ENCODE data around the gene SLC25A20.

SLC25A20 gene

GRCh38 chr3:48837163-48837562, 61.5 kb downstream of the SLC25A20 start:
- Histone ChIP-seq H3K27ac (ENCODE audit: low read length) (no peak overlapping the region), H3K9ac (ENCODE audit: low read depth, low read length) (no peak overlapping the region)

DNA sequence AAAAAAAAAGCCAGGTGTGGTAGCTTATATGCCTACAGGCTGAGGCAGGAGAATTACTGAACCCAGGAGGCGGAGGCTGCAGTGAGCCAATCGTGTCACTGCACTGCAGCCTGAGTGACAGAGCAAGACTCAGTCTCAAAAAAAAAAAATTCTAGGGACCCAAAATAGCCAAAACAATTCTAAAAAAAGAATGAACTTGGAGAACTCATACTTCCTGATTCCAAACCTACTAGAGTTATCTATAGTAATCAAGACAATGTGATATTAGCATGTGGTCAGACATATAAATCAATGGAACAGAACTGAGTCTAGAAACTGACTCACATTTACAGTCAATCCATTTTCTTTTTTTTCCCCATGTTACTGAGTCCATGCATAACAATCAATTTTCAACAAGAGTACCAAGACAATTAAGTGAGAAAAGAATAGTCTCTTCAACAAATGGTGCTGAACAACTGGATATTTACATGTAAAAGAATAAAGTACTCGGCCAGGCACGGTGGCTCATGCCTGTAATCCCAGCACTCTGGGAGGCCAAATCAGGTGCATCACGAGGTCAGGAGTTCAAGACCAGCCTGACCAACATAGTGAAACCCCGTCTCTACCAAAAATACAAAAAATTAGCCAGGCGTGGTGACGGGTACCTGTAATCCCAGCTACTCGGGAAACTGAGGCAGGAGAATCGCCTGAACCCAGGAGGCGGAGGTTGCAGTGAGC, 62.9 kb downstream of the SLC25A20 start:
- Histone ChIP-seq H3K27me3 (ENCODE audit: insufficient read depth, low read length, poor library complexity) (no peaks in the 10 kb centered on the region), H2AFZ (ENCODE audit: low read depth, low read length) (no peak overlapping the region), H3K4me3 (ENCODE audit: low read depth in 1 of 2, low read length in 2 of 2) (no peak overlapping the region), H3K4me1 (ENCODE audit: insufficient read depth, low read length) (no peaks in the 10 kb centered on the region), H4K20me1 (ENCODE audit: insufficient read depth, low read length) (no peaks in the 10 kb centered on the region), H3K9ac (ENCODE audit: low read depth, low read length) (no peak overlapping the region), H3K27ac (ENCODE audit: low read length) (no peak overlapping the region), H3K9me3 (ENCODE audit: insufficient read depth, low read length, severe bottlenecking) (no peaks in the 10 kb centered on the region), H3K36me3 (ENCODE audit: insufficient read depth, low read length) (no peaks in the 10 kb centered on the region), H3K79me2 (ENCODE audit: insufficient read depth, low read length) (no peaks in the 10 kb centered on the region), H3K4me2 (ENCODE audit: insufficient read depth, low read length) (no peak overlapping the region)
- TF ChIP-seq EZH2 (IDR thresholded peaks at IDR 0.05; ENCODE audit: borderline replicate concordance, low read depth, low read length, severe bottlenecking) (no peak), CTCF (IDR thresholded peaks at IDR 0.05; ENCODE audit: borderline replicate concordance, extremely low read depth, low read length, poor library complexity, severe bottlenecking) (no peak)
- ATAC-seq (ENCODE audit: insufficient read depth, low read depth) (no peak), DNase-seq (no peak)

More at GRCh38 chr3:48837163-48837562, 61.5 kb downstream of the SLC25A20 start:
- no peaks in the 10 kb centered on the region for H3K4me1 ChIP-seq (ENCODE audit: insufficient read depth, low read length)
- TF ChIP-seq CTCF (IDR thresholded peaks at IDR 0.05; ENCODE audit: borderline replicate concordance, extremely low read depth, low read length, poor library complexity, severe bottlenecking) (no peak), EZH2 (IDR thresholded peaks at IDR 0.05; ENCODE audit: borderline replicate concordance, low read depth, low read length, severe bottlenecking) (no peak)
- DNase-seq = no peak
- no peaks in the 10 kb centered on the region for H3K79me2 ChIP-seq (ENCODE audit: insufficient read depth, low read length)
- H3K9me3 ChIP-seq (ENCODE audit: insufficient read depth, low read length, severe bottlenecking) = no peaks in the 10 kb centered on the region
- no peak for ATAC-seq (ENCODE audit: insufficient read depth, low read depth)
- no peak overlapping the region for H2AFZ ChIP-seq (ENCODE audit: low read depth, low read length)
- H4K20me1 ChIP-seq (ENCODE audit: insufficient read depth, low read length) = no peaks in the 10 kb centered on the region
- H3K36me3 ChIP-seq (ENCODE audit: insufficient read depth, low read length) = no peaks in the 10 kb centered on the region
- H3K4me3 ChIP-seq (ENCODE audit: low read depth in 1 of 2, low read length in 2 of 2) = no peak overlapping the region
- no peak overlapping the region for H3K4me2 ChIP-seq (ENCODE audit: insufficient read depth, low read length)
- no peaks in the 10 kb centered on the region for H3K27me3 ChIP-seq (ENCODE audit: insufficient read depth, low read length, poor library complexity)

- no peak overlapping the region for H2AFZ ChIP-seq (ENCODE audit: low read depth, low read length)
- no peaks in the 10 kb centered on the region for H3K9me3 ChIP-seq (ENCODE audit: insufficient read depth, low read length, severe bottlenecking)
- TF ChIP-seq CTCF (IDR thresholded peaks at IDR 0.05; ENCODE audit: borderline replicate concordance, extremely low read depth, low read length, poor library complexity, severe bottlenecking) (no peak), EZH2 (IDR thresholded peaks at IDR 0.05; ENCODE audit: borderline replicate concordance, low read depth, low read length, severe bottlenecking) (no peak)
- no peaks in the 10 kb centered on the region for H3K4me1 ChIP-seq (ENCODE audit: insufficient read depth, low read length)
- no peaks in the 10 kb centered on the region for H3K36me3 ChIP-seq (ENCODE audit: insufficient read depth, low read length)
- no peak overlapping the region for H3K9ac ChIP-seq (ENCODE audit: low read depth, low read length)
- no peak overlapping the region for H3K27ac ChIP-seq (ENCODE audit: low read length)
- no peaks in the 10 kb centered on the region for H4K20me1 ChIP-seq (ENCODE audit: insufficient read depth, low read length)
- ATAC-seq (ENCODE audit: insufficient read depth, low read depth) (no peak), DNase-seq (no peak)
- no peak overlapping the region for H3K4me2 ChIP-seq (ENCODE audit: insufficient read depth, low read length)
- no peaks in the 10 kb centered on the region for H3K27me3 ChIP-seq (ENCODE audit: insufficient read depth, low read length, poor library complexity)
- no peaks in the 10 kb centered on the region for H3K79me2 ChIP-seq (ENCODE audit: insufficient read depth, low read length)
- H3K4me3 ChIP-seq (ENCODE audit: low read depth in 1 of 2, low read length in 2 of 2) = no peak overlapping the region
These were observed 66.0 kb downstream of the SLC25A20 start for GRCh38 chr3:48832684-48833083.

Measured in DND-41 (cell line).